Stimulated activated CD4-positive, alpha-beta T cell treated with anti-CD3 and anti-CD28 coated beads, Interleukin-12 subunit alpha, Interleukin-12 subunit beta, amount 100 ng/mL, for 4 hours (primary cell): Measurements from ENCODE around the gene GPR137.

Source experiments
- DNase-seq: peaks from one replicate; pipeline ENCODE4 v3.0.0-alpha.2; 2020

Gene GPR137

DNA sequence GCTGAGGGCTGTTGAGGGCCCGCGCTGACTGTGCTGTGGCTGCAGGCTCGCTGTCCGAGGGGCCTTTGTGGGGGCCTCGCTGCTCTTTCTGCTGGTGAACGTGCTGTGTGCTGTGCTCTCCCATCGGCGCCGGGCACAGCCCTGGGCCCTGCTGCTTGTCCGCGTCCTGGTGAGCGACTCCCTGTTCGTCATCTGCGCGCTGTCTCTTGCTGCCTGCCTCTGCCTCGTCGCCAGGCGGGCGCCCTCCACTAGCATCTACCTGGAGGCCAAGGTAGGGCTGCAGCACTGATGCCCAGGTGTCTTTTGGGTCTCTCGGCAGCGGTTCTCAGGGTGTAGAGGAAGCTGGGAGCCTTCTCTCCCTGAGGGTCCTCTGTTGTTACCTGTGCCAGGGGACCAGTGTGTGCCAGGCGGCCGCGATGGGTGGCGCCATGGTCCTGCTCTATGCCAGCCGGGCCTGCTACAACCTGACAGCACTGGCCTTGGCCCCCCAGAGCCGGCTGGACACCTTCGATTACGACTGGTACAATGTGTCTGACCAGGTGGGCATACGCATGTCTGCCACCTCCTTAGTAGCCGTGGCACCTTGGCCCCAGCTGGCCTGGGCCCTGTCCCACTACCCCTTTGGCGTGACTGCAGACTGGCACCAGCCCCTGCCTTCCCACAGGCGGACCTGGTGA is 2.2 kb downstream of the GPR137 start:
- DNase-seq, result no peak

DNA sequence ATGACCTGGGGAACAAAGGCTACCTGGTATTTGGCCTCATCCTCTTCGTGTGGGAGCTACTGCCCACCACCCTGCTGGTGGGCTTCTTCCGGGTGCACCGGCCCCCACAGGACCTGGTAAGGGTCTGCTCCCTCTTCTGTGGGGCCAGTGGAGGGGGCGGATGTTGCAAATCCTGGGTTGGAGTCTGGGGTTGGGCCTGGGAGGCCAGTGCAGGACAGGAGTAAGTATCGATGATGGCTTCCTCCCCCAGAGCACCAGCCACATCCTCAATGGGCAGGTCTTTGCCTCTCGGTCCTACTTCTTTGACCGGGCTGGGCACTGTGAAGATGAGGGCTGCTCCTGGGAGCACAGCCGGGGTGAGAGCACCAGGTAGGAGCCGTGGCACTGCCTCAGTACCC is 2.7 kb downstream of the GPR137 start:
- DNase-seq, result no peak

DNA sequence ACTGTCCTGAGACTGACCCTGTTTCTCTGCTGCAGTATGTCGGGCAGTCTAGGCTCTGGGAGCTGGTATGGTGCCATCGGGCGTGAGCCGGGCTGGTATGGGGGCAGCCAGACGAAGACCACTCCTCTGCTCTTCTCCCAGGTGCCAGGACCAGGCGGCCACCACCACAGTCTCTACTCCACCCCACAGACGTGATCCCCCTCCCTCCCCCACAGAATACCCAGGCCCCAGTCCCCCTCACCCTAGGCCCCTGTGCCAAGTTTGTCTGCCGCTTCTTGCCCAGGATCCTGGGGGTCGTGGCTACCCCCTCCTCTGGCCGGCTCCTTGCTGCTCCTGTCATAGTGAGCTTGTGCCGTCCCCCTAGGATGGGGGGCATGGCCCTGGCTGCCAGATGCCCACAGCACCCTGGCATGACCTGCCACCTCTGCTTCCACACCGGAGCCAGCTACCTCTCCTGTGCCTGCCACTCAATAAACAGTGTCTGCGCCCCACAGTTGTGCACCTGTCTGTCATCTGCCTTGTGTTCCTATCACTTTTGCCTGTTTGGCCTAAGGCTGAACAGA is 3.4 kb downstream of the GPR137 start:
- no peak for DNase-seq

DNA sequence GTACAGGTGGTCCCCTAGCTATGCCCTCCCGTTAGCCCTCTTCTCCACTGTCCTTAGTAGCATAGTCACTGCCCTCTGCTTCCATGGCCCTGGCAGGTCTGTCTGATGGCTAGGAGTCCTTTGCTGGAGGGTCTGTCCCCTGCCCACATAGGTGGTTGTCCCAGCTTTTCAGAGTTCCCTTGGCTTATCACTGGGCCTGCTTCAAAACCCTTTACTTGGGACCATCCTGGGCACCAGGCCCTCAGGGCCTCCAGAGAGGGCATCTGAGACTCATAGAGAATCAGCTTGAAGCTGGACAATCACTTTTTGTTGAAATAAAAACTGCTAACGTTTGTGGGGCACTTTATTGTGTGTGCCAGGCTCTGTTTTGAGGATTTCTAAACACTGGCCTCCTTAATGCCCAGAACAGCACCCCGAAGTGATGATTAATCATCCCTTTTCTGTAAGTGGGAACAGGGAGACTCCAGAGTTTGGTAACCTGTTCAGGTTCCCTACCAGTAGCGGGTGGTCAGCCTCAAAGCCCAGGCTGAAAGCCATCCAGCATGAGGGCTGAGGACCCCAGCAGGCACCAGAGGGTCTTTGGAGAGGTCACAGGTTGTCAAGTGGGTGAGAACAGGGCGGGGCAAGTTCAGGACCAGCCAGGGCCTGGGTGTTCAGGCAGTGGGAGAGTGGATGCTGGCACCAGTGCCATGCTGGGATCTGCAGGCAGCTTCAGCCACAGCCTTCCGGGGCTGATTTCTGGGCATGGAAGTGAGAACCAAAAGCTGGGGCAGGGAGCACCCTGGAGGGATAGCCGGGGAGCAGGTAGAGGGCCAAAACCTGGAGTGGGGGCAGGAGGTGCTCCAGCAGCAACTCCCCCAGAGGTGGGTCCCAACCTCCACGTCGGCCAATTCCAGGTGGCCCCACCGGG is 5.0 kb downstream of the GPR137 start:
- no peak for DNase-seq

DNA sequence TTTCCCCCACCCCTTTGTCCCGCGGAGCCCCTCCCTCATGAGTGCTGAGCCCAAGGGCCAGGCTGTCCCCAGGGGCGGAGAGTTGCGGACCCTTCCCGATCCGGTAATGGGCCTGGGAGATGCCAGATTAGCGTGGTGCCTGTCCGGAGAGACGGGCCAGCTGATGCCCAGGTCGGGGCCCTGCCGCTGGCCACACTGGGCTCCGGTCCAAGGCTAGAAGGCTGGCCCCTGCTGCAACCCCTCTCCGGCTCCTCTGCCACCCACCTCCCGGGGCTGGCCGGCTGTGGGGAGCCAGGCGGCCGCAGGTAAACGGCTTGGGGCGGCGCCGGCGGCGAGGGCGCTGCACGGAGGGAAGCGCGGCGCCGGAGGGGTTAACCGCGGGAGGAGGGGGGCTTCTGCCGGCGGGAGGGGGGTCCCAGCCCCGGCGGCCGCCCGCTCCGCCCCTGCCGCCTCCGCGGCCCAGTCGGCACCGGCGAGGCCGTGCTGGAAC is 5.7 kb downstream of the GPR137 start, which contains the start of gene KCNK4:
KCNK4 (plus strand) TSS at position 41 of the 490 bp plus-strand sequence. CDS start 1,717 bp downstream, outside the sequence.
- no peak for DNase-seq

DNA sequence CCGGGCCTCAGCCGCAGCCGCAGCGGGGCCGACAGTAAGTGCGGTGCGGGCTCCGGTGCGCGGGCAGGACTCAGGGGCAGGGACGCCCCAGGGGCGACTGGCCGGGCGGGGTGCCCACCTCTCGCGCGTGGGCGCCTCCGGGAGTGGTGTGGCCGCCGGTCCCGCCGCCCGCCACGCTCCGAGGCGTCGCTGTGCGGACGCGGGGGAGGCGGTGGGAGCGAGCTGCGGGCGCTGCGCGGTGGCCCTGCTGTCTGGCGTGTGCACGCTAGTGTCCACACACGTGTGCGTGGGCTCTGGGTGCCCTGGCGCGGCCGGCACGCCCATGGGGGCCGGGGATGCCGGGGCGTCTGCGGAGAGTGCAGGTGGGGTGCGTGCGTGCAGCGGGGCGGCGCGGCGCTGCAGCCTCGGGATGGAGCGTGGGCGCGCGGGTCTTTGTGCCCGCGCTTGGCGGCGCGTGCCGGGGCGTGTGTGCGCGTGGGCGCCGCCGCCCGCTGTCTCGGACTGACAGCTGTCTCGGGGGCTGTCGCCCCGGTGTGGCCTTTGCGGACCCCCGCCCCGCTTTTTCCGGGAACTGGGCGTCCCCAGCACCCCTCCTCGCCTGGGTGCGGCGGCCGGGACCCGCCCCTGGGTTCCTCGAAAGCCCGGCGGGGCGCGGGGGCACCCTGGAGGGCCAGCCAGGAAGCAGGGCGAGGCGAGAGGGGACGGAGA is 6.3 kb downstream of the GPR137 start:
- no peak for DNase-seq

DNA sequence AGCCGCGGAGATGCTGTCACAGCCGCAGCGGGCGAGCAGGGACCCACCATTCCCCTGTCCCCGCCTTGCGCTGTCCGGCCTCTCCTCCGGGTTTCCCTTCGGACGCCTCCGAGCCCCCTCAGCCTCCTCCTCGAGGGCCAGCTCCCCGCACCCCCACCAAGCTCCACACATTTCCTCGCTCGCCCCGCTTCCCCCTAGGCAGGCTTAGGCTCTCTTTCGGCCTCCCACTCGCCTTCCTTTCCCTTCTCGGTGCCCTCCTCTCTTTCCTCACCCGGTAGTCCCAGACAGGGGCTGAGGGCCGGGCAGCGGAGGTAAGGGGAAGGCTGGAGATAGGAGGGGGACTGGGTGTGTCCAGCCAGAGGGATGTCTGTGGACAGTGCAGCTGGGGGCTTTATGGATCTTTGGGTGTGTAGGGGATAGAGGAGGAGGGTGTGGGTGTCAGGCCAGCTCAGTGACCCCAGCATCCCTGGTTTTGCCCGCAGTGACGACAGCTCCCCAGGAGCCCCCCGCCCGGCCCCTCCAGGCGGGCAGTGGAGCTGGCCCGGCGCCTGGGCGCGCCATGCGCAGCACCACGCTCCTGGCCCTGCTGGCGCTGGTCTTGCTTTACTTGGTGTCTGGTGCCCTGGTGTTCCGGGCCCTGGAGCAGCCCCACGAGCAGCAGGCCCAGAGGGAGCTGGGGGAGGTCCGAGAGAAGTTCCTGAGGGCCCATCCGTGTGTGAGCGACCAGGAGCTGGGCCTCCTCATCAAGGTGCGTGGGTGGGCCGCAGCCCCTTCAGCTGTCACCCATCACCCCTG is 7.0 kb downstream of the GPR137 start:
- DNase-seq, result no peak

DNA sequence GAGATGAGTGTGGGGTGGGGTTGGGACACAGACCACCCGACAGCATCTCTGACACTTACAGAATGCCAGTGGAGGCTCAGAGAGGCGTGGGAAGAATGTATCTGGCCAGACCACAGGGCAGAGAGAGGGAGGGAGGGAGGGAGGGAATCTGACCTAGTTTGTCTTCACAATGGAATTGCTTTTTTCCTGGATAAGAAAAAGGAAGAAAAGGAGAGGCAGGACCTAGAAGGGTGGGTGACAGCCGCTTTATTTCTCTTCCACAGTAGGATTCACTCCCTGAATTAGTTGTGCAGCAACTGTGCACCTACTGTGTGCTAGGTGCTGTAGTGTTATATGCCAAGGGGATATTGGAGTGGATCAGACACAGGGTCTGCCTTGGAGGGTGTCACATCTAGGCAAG is 9.1 kb downstream of the GPR137 start:
- DNase-seq, result no peak

DNA sequence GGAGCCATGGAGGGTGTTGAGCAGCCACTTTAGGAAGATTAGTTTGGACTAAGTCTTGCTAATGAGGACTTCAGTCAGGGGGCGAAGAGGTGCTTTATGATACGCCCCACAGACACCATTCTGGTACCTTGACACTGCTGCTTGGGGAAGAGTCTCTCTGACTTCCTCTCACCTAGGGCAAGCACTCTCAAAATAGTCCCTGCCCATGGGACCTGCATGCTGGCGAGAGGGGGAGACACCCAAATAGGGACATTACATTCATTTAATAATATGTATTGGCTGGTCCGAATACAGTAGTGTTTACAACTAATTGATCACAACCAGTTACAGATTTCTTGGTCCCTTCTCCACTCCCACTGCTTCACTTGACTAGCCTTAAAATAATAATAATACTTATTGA is 10.1 kb downstream of the GPR137 start:
- no peak for DNase-seq

DNA sequence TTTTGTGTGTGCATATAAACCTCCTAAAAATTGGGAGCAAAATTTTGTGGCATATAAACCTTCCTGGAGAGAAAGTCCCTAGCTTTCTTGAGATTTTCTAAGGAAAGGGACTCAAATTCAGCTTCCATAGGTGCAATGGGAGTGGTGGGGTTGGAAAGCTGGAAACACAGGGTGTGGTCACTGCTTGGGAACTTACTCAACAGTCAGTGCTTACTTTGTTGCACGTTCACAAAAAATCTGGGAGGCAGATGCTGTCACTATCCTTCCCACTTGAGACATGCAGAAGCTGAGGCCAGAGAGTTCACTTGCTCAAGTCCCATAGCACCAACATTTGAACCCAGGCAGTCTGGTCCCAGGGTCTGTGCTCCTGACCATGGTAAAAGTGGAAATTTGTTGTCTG is 10.6 kb downstream of the GPR137 start:
- DNase-seq, result no peak

DNA sequence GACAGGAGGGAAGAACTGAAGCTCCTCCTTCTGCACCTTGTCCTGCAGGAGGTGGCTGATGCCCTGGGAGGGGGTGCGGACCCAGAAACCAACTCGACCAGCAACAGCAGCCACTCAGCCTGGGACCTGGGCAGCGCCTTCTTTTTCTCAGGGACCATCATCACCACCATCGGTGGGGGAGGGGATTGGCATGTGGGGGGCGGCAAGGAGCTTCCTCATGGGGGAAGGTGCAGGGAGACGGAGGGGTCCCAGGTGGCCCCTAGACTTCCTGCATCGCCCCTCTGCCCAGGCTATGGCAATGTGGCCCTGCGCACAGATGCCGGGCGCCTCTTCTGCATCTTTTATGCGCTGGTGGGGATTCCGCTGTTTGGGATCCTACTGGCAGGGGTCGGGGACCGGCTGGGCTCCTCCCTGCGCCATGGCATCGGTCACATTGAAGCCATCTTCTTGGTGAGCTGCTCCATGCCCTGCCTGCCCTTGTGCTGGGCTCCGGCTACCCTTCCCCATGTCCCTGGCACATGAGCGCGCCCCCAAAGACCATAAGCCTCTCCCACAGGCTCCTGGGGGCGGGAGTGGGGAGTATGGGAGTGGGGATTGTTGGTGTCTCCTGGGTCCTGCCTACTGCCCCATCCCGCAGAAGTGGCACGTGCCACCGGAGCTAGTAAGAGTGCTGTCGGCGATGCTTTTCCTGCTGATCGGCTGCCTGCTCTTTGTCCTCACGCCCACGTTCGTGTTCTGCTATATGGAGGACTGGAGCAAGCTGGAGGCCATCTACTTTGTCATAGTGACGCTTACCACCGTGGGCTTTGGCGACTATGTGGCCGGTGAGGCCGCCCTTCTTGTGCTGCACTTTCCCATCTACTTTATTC is 11.4 kb downstream of the GPR137 start:
- no peak for DNase-seq

DNA sequence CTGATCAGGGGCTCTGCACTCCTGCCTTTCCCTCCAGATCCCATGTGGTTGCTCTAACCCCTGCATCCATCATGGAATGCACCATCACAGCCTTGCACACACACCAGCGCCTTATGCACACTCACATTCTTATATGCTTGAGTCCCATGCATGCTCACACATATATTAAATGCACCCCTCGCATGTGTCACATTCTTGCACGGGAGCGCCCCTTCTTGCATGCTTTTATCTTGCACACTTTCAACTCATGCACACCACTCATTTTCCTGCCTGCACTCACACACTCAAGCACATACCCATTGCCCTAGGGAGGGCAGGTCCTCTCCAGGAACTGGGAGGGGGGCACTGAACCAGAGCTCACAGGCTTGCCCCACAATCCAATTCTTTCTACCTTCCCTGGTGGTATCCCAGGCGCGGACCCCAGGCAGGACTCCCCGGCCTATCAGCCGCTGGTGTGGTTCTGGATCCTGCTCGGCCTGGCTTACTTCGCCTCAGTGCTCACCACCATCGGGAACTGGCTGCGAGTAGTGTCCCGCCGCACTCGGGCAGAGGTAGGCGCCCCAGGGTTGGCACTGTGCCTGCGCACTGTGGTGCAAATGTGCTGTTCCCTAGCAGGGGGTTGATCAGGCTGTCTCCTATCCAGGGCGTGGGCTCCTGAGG is 12.2 kb downstream of the GPR137 start:
- no peak for DNase-seq

DNA sequence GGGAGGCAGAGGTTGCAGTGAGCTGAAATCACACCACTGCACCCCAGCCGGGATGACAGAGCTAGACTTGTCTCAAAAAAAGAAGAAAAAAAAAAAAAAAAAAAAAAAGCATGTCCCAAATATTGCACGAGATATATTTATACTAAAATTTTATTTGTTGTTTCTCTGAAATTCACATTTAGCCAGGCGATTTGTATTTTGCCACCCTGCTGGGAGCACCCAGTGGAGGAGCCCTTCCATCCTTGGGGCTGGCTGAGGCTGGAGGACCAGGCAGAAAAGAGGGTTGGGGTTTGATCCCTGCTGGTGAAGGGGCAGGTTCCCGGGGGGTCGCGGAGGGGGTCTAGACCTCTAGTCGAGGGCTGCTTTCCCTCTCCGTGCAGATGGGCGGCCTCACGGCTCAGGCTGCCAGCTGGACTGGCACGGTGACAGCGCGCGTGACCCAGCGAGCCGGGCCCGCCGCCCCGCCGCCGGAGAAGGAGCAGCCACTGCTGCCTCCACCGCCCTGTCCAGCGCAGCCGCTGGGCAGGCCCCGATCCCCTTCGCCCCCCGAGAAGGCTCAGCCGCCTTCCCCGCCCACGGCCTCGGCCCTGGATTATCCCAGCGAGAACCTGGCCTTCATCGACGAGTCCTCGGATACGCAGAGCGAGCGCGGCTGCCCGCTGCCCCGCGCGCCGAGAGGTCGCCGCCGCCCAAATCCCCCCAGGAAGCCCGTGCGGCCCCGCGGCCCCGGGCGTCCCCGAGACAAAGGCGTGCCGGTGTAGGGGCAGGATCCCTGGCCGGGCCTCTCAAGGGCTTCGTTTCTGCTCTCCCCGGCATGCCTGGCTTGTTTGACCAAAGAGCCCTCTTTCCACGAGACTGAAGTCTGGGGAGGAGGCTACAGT is 13.6 kb downstream of the GPR137 start:
- no peak for DNase-seq

DNA sequence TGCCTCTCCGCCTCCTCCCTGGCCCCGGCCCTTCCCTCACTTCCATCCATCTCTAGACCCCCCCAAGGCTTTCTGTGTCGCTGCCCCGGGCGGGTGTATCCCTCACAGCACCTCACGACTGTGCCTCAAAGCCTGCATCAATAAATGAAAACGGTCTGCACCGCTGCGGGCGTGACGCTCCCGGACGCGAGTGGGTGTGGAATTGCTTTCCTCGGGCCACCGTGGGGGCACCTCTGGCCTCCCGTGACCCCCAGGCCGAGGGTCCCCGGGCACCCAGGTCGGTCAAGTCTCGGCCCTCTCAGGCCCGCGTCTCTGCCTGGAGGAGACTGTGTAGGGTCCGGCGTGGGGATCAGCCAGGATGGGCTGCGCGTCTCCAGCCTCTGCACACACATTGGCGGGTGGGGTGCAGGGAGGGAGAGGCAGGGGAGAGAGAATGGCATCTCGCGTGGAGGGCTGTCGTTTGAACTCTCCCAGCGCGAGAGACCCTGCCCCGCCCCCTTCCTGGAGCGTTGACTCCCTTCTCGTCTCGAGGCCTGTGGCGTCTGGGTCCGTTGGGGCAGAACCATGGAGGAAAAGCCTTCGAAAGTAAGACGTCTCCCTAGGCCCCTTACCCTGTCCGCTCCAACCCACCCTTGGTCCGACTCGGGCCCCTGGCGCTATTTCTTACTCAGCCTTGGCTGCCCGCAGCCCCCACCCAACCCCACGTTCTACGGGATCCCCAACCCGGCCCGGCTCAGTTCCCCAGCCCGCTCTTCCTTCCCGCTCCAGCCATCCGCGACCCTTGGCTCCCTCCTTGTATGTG is 14.4 kb downstream of the GPR137 start, which contains the start of gene CATSPERZ:
CATSPERZ (plus strand) TSS at position 512 of the 802 bp plus-strand sequence; CDS start at position 565, 53 bp downstream.
- no peak for DNase-seq

DNA sequence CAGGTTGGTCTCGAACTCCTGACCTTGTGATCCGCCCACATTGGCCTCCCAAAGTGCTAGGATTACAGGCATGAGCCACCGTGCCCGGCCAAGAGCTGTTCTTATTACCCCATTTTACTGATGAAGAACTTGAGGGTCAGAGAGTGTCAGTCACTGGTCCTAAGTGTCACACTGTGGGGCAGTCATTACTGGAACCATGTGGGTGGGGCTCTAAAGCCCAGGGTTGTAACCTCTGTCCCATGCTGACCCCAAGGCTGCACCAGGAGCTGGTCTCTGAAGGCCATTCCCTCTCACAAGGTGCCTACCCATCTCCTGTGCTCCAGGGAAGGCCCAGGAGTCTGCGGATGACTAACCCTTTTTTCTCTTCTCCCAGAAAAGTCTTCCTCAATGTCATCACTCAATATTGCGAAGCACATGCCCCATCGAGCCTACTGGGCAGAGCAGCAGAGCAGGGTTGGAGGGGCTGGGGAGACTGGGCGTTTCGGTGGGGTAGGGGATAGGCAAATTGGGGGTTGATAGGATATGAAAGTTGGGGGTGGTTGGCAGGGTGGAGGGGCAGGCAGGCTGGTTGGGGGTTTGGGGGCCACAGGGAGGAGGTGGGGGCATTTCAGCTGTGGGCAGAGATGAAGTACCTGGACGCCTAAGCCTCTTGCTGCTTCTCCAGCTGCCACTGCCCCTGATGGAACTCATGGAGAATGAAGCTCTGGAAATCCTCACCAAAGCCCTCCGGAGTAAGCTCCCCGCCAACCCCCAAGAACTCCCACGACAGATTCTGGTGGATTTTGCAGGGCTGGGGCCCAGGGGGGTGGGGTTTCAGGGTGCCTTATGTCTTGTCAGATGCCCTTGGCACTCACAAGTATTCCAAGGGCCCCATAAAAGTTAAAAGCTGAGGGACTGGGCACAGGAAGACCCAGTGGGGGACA is 17.7 kb downstream of the GPR137 start:
- DNase-seq, result no peak

DNA sequence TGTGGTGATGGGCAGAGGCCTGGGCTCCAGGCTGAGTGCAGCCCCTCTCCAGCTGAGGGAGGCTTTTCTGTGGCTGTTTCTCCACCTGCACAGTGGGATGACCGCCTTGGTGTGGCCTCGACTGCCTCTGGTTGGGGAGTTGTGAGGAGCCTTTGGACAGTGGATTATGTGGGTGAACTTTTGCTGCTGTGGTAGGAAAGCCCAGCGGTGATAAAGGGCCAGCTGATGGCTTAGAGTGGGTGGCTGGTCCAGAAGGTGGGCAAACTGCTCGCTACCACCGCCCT is 18.3 kb downstream of the GPR137 start:
- no peak for DNase-seq

DNA sequence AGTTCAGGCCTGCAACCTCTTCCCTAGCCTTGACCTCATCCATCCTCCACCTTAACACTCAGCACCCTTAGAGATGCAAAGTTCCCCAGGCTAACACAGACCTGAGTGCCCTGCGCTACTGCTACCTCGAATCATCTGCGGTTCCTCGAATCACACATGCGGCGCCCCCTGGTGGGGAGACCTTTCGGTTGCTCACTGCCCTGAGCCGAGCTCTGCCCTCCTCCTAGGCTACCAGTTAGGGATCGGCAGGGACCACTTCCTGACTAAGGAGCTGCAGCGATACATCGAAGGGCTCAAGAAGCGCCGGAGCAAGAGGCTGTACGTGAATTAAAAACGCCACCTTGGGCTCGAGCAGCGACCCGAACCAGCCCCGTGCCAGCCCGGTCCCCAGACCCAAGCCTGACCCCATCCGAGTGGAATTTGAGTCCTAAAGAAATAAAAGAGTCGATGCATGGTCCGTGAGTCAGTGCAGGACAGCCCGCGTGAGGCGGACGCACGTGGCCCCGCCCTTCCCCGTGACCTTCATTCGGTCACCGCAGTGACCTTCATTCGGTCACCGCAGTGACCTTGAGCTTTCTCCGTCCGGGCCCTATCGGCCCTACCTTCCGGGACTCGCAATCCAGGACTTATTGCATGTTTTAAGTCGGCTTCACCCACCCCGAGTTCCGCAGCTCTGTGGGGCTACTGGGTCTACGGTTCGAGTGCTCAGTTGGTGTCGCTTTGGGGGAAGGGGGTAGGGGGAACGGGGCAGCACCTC is 18.8 kb downstream of the GPR137 start:
- peak; percentile 97 for DNase-seq
